ENCODE results near the gene HSPBP1. TPM values are rescaled to one million over a fixed set of nuclear protein-coding genes. Genes with fewer than 3 reads are reported as not detected.
A peak's percentile ranks its signal among the peaks of the same experiment; 100 is the strongest.

HSPBP1 gene
- total and polyA plus RNA-seq, 4 donors, result 9.4 to 31.6 (median 13.5) TPM

DNA sequence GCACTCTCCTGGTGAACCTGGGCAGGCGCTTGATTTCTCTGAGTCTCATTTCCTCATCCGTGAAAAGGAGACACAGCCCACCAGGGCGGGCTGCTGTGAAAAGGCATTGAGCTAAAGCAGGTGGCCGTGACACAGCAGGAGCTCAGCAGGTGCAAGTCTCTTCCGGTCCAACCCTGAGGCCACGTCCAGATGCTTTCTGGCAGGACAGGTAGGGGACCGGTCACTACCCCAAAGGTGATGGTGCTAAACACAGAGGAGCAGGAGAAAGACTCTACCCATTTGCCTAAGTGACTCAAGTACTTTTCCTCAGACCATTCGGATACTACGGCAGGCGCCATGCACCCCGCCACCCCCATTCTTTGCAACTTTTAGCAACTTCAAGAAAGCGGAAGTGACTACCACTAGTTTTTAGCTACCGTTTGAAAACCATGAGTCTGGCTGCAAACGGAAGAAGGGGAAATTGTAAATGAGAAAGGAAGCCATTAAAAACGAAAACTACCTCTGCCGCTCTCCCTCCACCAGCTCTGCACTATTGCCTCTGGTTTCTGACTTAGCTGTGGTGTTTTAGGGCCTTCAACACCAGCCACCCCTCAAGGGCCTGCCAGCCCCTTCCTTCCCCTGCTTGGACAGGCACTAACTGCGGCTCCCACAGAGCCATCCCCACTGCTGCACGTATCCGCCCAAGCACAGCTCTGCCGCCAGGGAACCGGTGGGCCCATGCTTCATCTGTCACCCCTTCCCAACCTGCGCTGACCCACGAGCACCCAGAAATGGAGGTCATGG lies 25.9 kb downstream of the HSPBP1 start (continued):
- TF ChIP-seq FOXA2 (IDR thresholded peaks at IDR 0.05) (no peak), EGR1 (IDR thresholded peaks at IDR 0.05; ENCODE audit: low read depth in 2 of 2) (no peak), RAD21 (IDR thresholded peaks at IDR 0.05) (no peak), TAF1 (conservative IDR thresholded peaks at IDR 0.05) (no peak), SP1 (IDR thresholded peaks at IDR 0.05) (no peak), NR2F2 (IDR thresholded peaks at IDR 0.05) (no peak)
- TF ChIP-seq, protein P1, sequence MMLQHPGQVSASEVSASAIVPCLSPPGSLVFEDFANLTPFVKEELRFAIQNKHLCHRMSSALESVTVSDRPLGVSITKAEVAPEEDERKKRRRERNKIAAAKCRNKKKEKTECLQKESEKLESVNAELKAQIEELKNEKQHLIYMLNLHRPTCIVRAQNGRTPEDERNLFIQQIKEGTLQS (IDR thresholded peaks at IDR 0.05), result no peak

DNA sequence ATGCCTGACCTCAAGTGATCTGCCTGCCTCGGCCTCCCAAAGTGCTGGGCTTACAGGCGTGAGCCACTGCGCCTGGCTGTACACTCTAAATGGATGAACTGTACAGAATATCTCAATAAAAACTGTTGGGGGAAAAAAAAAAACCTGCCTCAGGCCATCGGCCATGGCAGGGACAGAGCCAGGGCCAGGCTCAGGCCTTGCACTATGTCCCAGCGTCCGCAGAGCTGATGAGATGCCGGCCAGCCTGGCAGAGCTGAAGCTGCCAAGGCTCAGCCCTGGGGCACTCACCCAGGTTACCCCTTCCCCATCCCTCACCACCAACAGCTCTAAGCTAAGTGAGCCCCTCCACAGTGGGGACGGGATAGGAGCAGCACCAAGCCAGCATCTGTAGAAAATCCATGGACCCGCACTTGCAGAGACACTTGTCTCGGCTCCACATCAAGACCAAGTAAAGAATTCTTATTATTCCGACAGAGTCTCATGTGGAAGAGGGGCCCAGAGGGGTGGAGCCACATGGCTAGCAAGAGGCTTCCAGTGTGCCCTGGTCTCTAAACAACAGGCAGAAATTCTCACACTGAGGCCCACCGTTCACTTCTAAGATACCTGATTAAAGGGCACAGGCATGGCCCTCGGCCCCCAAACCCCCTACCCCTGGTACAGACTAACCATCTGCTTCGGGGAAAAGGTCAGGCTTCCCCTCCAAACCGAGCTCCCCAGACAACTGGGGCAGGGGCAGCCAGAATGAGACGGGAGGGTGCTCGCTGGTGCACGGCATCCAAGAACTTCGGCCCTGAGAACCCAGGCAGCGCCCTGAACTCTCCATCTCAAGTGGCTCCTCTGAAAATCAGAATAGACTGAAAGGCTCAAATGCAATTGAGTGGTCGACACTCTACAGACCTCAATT lies 26.9 kb downstream of the HSPBP1 start:
- Histone ChIP-seq H3K4me1 (ENCODE audit: control insufficient read depth in 4 of 4, insufficient read depth in 4 of 4, low read length in 3 of 4) (peaks cover 2 to 55% (median 35%) of the 10 kb centered on the region in 4 donors), H3K9me3 (ENCODE audit: control insufficient read depth in 4 of 4, low read length in 3 of 4) (no peaks in the 10 kb centered on the region), H3K9ac (ENCODE audit: low read depth in 1 of 2, low read length in 2 of 2) (no peak overlapping the region), H3K36me3 (ENCODE audit: control insufficient read depth in 4 of 4, insufficient read depth in 3 of 4, low read depth in 1 of 4, low read length in 3 of 4) (no peaks in the 10 kb centered on the region), H3K27ac (ENCODE audit: low read depth in 1 of 2, low read length in 2 of 2) (peak overlapping the region in 1 of 2 donors; percentile 82), H3K27me3 (ENCODE audit: control insufficient read depth in 4 of 4, insufficient read depth in 4 of 4, low read length in 3 of 4) (no peaks in the 10 kb centered on the region), H3K4me3 (ENCODE audit: low read depth in 1 of 3, low read length in 3 of 3) (no peak overlapping the region)
- 87% methylated on average over 21 of the region's 21 CpGs for WGBS
- DNase-seq (ENCODE audit: low spot score), result no peak
- TF ChIP-seq, protein P2, sequence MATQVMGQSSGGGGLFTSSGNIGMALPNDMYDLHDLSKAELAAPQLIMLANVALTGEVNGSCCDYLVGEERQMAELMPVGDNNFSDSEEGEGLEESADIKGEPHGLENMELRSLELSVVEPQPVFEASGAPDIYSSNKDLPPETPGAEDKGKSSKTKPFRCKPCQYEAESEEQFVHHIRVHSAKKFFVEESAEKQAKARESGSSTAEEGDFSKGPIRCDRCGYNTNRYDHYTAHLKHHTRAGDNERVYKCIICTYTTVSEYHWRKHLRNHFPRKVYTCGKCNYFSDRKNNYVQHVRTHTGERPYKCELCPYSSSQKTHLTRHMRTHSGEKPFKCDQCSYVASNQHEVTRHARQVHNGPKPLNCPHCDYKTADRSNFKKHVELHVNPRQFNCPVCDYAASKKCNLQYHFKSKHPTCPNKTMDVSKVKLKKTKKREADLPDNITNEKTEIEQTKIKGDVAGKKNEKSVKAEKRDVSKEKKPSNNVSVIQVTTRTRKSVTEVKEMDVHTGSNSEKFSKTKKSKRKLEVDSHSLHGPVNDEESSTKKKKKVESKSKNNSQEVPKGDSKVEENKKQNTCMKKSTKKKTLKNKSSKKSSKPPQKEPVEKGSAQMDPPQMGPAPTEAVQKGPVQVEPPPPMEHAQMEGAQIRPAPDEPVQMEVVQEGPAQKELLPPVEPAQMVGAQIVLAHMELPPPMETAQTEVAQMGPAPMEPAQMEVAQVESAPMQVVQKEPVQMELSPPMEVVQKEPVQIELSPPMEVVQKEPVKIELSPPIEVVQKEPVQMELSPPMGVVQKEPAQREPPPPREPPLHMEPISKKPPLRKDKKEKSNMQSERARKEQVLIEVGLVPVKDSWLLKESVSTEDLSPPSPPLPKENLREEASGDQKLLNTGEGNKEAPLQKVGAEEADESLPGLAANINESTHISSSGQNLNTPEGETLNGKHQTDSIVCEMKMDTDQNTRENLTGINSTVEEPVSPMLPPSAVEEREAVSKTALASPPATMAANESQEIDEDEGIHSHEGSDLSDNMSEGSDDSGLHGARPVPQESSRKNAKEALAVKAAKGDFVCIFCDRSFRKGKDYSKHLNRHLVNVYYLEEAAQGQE (IDR thresholded peaks at IDR 0.05), result no peak
- TF ChIP-seq YY1 (IDR thresholded peaks at IDR 0.05), result no peak
- TF ChIP-seq, protein P1 (IDR thresholded peaks at IDR 0.05), result no peak
- TF ChIP-seq, protein P3, sequence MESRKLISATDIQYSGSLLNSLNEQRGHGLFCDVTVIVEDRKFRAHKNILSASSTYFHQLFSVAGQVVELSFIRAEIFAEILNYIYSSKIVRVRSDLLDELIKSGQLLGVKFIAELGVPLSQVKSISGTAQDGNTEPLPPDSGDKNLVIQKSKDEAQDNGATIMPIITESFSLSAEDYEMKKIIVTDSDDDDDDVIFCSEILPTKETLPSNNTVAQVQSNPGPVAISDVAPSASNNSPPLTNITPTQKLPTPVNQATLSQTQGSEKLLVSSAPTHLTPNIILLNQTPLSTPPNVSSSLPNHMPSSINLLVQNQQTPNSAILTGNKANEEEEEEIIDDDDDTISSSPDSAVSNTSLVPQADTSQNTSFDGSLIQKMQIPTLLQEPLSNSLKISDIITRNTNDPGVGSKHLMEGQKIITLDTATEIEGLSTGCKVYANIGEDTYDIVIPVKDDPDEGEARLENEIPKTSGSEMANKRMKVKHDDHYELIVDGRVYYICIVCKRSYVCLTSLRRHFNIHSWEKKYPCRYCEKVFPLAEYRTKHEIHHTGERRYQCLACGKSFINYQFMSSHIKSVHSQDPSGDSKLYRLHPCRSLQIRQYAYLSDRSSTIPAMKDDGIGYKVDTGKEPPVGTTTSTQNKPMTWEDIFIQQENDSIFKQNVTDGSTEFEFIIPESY (IDR thresholded peaks at IDR 0.05), result no peak
- TF ChIP-seq RXRA (IDR thresholded peaks at IDR 0.05), result no peak
- no peak for TF ChIP-seq HNF4A (conservative IDR thresholded peaks at IDR 0.05)
- no peak for TF ChIP-seq GABPA (IDR thresholded peaks at IDR 0.05 in 1 of 2, conservative IDR thresholded peaks at IDR 0.05 in 1 of 2)
